K562 (cell line): ENCODE data around the gene WDR70. TPM values are rescaled to one million over a fixed set of nuclear protein-coding genes. Genes with fewer than 3 reads are reported as not detected.

Experiments
- ATAC-seq: fragments of 200-7000 bp; cut with Tn5 transposase; 3 replicates; pipeline ENCODE4 v1.9.1; 2020; ENCODE audit warnings: moderate library complexity
- BruUV-seq: library from RNA; stranded (reverse); fragments of 400-500 nt; replicated peaks from 2 replicates; lab custom pipeline; 2021; lab: Mats Ljungman, UMichigan
- CTCF ChIA-PET: fragments of 300-600 bp; formaldehyde crosslinking; extraction: SDS; loops from one replicate; lab custom pipeline; 2021; ENCODE audit warnings: low intra/inter-chr PET ratio; lab: Yijun Ruan, JAX
- POLR2A ChIA-PET: fragments of 300-600, 350-650 bp; sonication (Branson Sonifier 250); formaldehyde crosslinking; extraction: SDS; loops from one replicate; lab custom pipeline; 2021; ENCODE audit warnings: antibody characterized with exemption, inconsistent platforms; lab: Yijun Ruan, JAX
- DNase-seq, 4 experiments: peaks; one replicate each; pipeline versions ENCODE4 v3.0.0 to v3.0.0-alpha.2; 2011 to 2018; ENCODE audit warnings: low spot score in 3 of 4, mixed read lengths in 3 of 4; ENCODE audit errors: extremely low read depth in 1 of 4
- FAIRE-seq: peaks from 2 replicates; lab custom pipeline; 2011; peaks lifted over from hg19 to GRCh38; lab: Jason Lieb, UNC
- H2AFZ ChIP-seq: 2 replicates; pipeline ENCODE4 v1.6.0; 2011; ENCODE audit warnings: low read depth, low read length, control low read depth, inconsistent platforms
- H3K27ac ChIP-seq: fragments of 200-600 bp; 3 replicates; pipeline ENCODE4 v1.8.0; 2011; ENCODE audit warnings: low read depth, mild to moderate bottlenecking, control low read depth, inconsistent platforms, low read length, moderate library complexity, mixed read lengths; ENCODE audit errors: extremely low read depth
- H3K27me3 ChIP-seq, 2 experiments: fragments of 300-600 bp in 1 of 2; 2 replicates in 1 of 2; 3 replicates in 1 of 2; pipeline versions ENCODE4 v1.6.0 to v1.8.0; 2011; ENCODE audit warnings: inconsistent platforms in 2 of 2, low read length in 2 of 2, mild to moderate bottlenecking in 1 of 2, mixed read lengths in 1 of 2, moderate library complexity in 1 of 2; ENCODE audit not compliant: control insufficient read depth in 2 of 2, insufficient read depth in 2 of 2
- H3K36me3 ChIP-seq: fragments of 300-600 bp; 3 replicates; pipeline ENCODE4 v1.8.0; 2011; ENCODE audit warnings: mild to moderate bottlenecking, low read length, inconsistent platforms; ENCODE audit not compliant: control insufficient read depth, insufficient read depth
- H3K4me1 ChIP-seq, 2 experiments: fragments of 200-600 bp in 1 of 2; replicated peaks in 1 of 2; 2 replicates in 1 of 2; 3 replicates in 1 of 2; pipeline versions ENCODE4 v1.5.1 to v1.8.0; 2011; ENCODE audit warnings: inconsistent platforms in 2 of 2, low read length in 2 of 2, mild to moderate bottlenecking in 1 of 2, mixed read lengths in 1 of 2, moderate library complexity in 1 of 2; ENCODE audit not compliant: control insufficient read depth in 2 of 2, insufficient read depth in 2 of 2
- H3K4me2 ChIP-seq: 2 replicates; pipeline ENCODE4 v1.6.1; 2011; ENCODE audit warnings: low read length, control low read depth, inconsistent platforms, mixed read lengths; ENCODE audit not compliant: insufficient read depth
- H3K4me3 ChIP-seq: fragments of 200-600 bp; sonication (generic), shearing (Covaris generic); 2 replicates; pipeline ENCODE4 v1.5.1; 2016; ENCODE audit warnings: control low read depth, inconsistent platforms
- H3K79me2 ChIP-seq: fragments of 200-600 bp; 3 replicates; pipeline ENCODE4 v1.8.0; 2011; ENCODE audit warnings: low read length, inconsistent platforms; ENCODE audit not compliant: control insufficient read depth, insufficient read depth
- H3K9ac ChIP-seq, 2 experiments: 2 replicates each; pipeline versions ENCODE4 v1.6.0 to v1.6.1; 2011; ENCODE audit warnings: low read depth in 2 of 2, low read length in 2 of 2, control low read depth in 1 of 2, inconsistent platforms in 1 of 2, mild to moderate bottlenecking in 1 of 2, mixed read lengths in 1 of 2; ENCODE audit not compliant: insufficient read depth in 1 of 2
- H3K9me1 ChIP-seq: one replicate; pipeline ENCODE4 v1.6.0; 2011; ENCODE audit warnings: inconsistent platforms, mild to moderate bottlenecking, low read length, moderate library complexity; ENCODE audit not compliant: control insufficient read depth, insufficient read depth
- H3K9me3 ChIP-seq: replicated peaks from 2 replicates; pipeline ENCODE4 v1.5.1; 2011; ENCODE audit warnings: low read depth, low read length, inconsistent platforms; ENCODE audit not compliant: control insufficient read depth, insufficient read depth
- H4K20me1 ChIP-seq: replicated peaks from 2 replicates; pipeline ENCODE4 v1.6.1; 2011; ENCODE audit warnings: low read length, inconsistent platforms, mixed read lengths; ENCODE audit not compliant: control insufficient read depth, insufficient read depth
- ATF1 ChIP-seq, 2 experiments: fragments of 450-650 bp in 1 of 2; IDR thresholded peaks; 2 replicates each; pipeline ENCODE4 v1.6.1; 2016; ENCODE audit warnings: missing compliant biosample characterization in 1 of 2, missing genetic modification characterization in 1 of 2
- C11orf30 ChIP-seq: fragments of 450-650 bp; IDR thresholded peaks from 2 replicates; pipeline ENCODE4 v1.6.1; 2016; ENCODE audit warnings: low read depth, mild to moderate bottlenecking
- ELF1 ChIP-seq: fragments of 200-800 bp; sonication (Bioruptor generic); IDR thresholded peaks from 2 replicates; pipeline ENCODE4 v1.6.1; 2016; ENCODE audit warnings: missing genetic modification characterization, missing compliant biosample characterization
- GATAD2A ChIP-seq: fragments of 450-650 bp; IDR thresholded peaks from 2 replicates; pipeline ENCODE4 v1.6.1; 2017
- GTF2F1 ChIP-seq: IDR thresholded peaks from 2 replicates; pipeline ENCODE4 v1.6.1; 2011; ENCODE audit warnings: low read depth, low read length, improper control_type of control experiment
- HNRNPUL1 ChIP-seq: fragments of 200-400 bp; formaldehyde crosslinking; IDR thresholded peaks from 2 replicates; pipeline ENCODE4 v1.6.1; 2017; ENCODE audit warnings: low read length
- KDM5B ChIP-seq: fragments of 200-600 bp; sonication (generic); IDR thresholded peaks from 2 replicates; pipeline ENCODE4 v1.6.1; 2012; ENCODE audit warnings: low read depth, mild to moderate bottlenecking, moderate library complexity, low read length, control low read depth, inconsistent platforms; ENCODE audit not compliant: insufficient replicate concordance
- KLF6 ChIP-seq: fragments of 250-450 bp; sonication (Bioruptor Pico); IDR thresholded peaks from 2 replicates; pipeline ENCODE4 v1.4.0; 2020; ENCODE audit warnings: mild to moderate bottlenecking, moderate library complexity, borderline replicate concordance
- MAFK ChIP-seq: IDR thresholded peaks from 2 replicates; pipeline ENCODE4 v1.6.1; 2011; ENCODE audit warnings: low read length, improper control_type of control experiment
- MTA2 ChIP-seq: fragments of 450-650 bp; IDR thresholded peaks from 2 replicates; pipeline ENCODE4 v1.6.1; 2016; ENCODE audit warnings: low read depth
- RBBP5 ChIP-seq: fragments of 200-600 bp; sonication (generic); IDR thresholded peaks from 2 replicates; pipeline ENCODE4 v1.6.1; 2012; ENCODE audit warnings: borderline replicate concordance, mild to moderate bottlenecking, low read length, control low read depth, inconsistent platforms; ENCODE audit not compliant: insufficient read depth, poor library complexity, severe bottlenecking
- SAFB ChIP-seq: fragments of 200-400 bp; formaldehyde crosslinking; IDR thresholded peaks from 2 replicates; pipeline ENCODE4 v1.6.1; 2017; ENCODE audit warnings: low read depth, low read length, borderline replicate concordance
- ZNF311 ChIP-seq: fragments of 250-450 bp; sonication (Bioruptor Pico); IDR thresholded peaks from 2 replicates; pipeline ENCODE4 v1.4.0; 2020; ENCODE audit warnings: mild to moderate bottlenecking, moderate library complexity
- ZNF408 ChIP-seq: fragments of 250-450 bp; sonication (Bioruptor Pico); IDR thresholded peaks from 2 replicates; pipeline ENCODE4 v1.4.0; 2020; ENCODE audit warnings: low read depth, mild to moderate bottlenecking, moderate library complexity
- ZNF436 ChIP-seq: fragments of 250-450, 450-650 bp; sonication (Bioruptor Pico); formaldehyde crosslinking; IDR thresholded peaks from 2 replicates; pipeline ENCODE4 v1.7.0; 2020; ENCODE audit warnings: mild to moderate bottlenecking
- ZNF57 ChIP-seq: fragments of 450-650 bp; formaldehyde crosslinking; IDR thresholded peaks from 2 replicates; pipeline ENCODE4 v1.4.0; 2020; ENCODE audit warnings: mild to moderate bottlenecking, moderate library complexity
- ZNF586 ChIP-seq: fragments of 450-650 bp; formaldehyde crosslinking; conservative IDR thresholded peaks from 2 replicates; pipeline ENCODE4 v1.4.0; 2020; ENCODE audit warnings: mild to moderate bottlenecking, moderate library complexity
- WGBS: fragments of 100-300 bp; shearing (Covaris generic); methylation state at CpG from one replicate; pipeline ENCODE4 v1.1.6; 2016; ENCODE audit warnings: low coverage, mixed read lengths; ENCODE audit not compliant: insufficient coverage; ENCODE audit errors: missing lambda C conversion rate; 5-methylcytosine and 5-hydroxymethylcytosine counted together
- in situ Hi-C: fragments of 300-500 bp; cut with MboI; formaldehyde crosslinking; loops from 4 replicates; pipeline ENCODE4 v1.15.0; 2018; ENCODE audit warnings: inconsistent platforms, mixed read lengths
- intact Hi-C: fragments of 100-400 bp; cut with micrococcal nuclease; formaldehyde crosslinking; loops from 2 replicates; pipeline ENCODE4 v1.14.2; 2022
- polyA plus RNA-seq, 8 experiments: library from polyadenylated mRNA; depleted of rRNA in 4 of 8; stranded (reverse) in 5 of 8; unstranded in 3 of 8; fragments of >200 nt; fragmentation: Nextera tagmentation in 2 of 8; fragmentation: Illumina TruSeq in 1 of 8; extraction: Ambion mirVana in 2 of 8; extraction: Trizol in 1 of 8; gene quantifications; 2 replicates each; pipeline versions ENCODE4 v1.2.1 to v1.2.3, GENCODE V29; 2011 to 2014; ENCODE audit warnings: inconsistent platforms in 1 of 8, missing spikeins in 1 of 8
- total RNA-seq, 7 experiments: library from RNA; depleted of rRNA in 6 of 7; stranded (reverse); fragments of >200 nt in 6 of 7; fragmentation: Illumina TruSeq in 2 of 7; extraction: Trizol in 2 of 7; gene quantifications; 2 replicates each; pipeline versions ENCODE4 v1.2.1 to v1.2.3, GENCODE V29; 2011 to 2021; ENCODE audit warnings: low replicate concordance in 1 of 7
- TF ChIP-seq, protein P1 (sequence below): fragments of 250-450 bp; sonication (Bioruptor Pico); IDR thresholded peaks from 2 replicates; pipeline ENCODE4 v1.5.0; 2020; ENCODE audit warnings: mild to moderate bottlenecking, borderline replicate concordance
- TF ChIP-seq, protein P2 (sequence below): fragments of 450-650 bp; IDR thresholded peaks from 2 replicates; pipeline ENCODE4 v1.7.1; 2018; ENCODE audit warnings: mild to moderate bottlenecking, low read depth; ENCODE audit not compliant: partially characterized antibody
- TF ChIP-seq, protein P3 (sequence below): sonication (generic); formaldehyde crosslinking; IDR thresholded peaks from 2 replicates; pipeline ENCODE4 v1.8.0; 2022; ENCODE audit warnings: mild to moderate bottlenecking, missing genetic modification reagents

WDR70 gene
- total and polyA plus RNA-seq, 9 of the 15 experiments (the other 6 are each of a cell fraction or from before 2014, with no cell fraction given) = 16.8 to 46.6 (median 38.8) TPM

DNA sequence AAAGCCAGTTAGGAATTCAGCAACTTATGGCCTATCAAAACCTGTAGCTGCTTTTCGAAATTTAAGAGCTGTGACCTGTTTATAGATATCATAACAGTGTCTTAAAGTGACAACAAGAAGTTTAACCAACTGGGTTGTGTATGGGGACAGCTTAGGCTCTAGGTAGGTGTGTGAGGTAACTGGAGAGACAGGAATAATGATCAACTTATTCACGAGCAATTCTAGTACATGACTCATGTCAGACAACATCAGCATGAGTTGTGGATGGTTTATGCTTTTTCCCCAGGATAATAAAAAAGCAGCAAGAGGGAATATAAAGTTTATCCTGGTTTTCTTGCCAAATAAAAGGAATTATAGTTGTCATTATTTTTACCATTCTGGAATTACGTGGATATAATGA is 372.1 kb downstream of the WDR70 start:
- no peaks in the 10 kb centered on the region for H3K79me2 ChIP-seq
- H2AFZ ChIP-seq = no peak overlapping the region
- no TSS peak for BruUV-seq
- H3K9me1 ChIP-seq = no peaks in the 10 kb centered on the region
- H3K4me1 ChIP-seq = no peaks in the 10 kb centered on the region
- H3K9ac ChIP-seq = no peak overlapping the region
- ChIA-PET POLR2A (no interaction called here), CTCF (no interaction called here)
- H3K27ac ChIP-seq = no peak overlapping the region
- H3K4me3 ChIP-seq = no peak overlapping the region
- no peak overlapping the region for H3K4me2 ChIP-seq
- in situ Hi-C loops = no loop called here
- ATAC-seq (no peak), FAIRE-seq (no peak), DNase-seq (no peak)
- WGBS = 34% methylated on average over 3 of the region's 3 CpGs
- TF ChIP-seq C11orf30 (no peak), KDM5B (no peak), ZNF586 (CRISPR knock-in tag) (no peak), ATF1 (CRISPR knock-in tag; IDR thresholded peaks at IDR 0.05) (no peak), ATF1 (tag; IDR thresholded peaks at IDR 0.05) (no peak), MAFK (no peak), ZNF408 (no peak), SAFB (no peak), KLF6 (CRISPR knock-in tag) (no peak), GATAD2A (no peak), ZNF57 (no peak), ZNF311 (no peak), ELF1 (tag) (no peak), GTF2F1 (no peak), ZNF436 (no peak), HNRNPUL1 (no peak), MTA2 (no peak), RBBP5 (no peak)
- TF ChIP-seq, protein P1, sequence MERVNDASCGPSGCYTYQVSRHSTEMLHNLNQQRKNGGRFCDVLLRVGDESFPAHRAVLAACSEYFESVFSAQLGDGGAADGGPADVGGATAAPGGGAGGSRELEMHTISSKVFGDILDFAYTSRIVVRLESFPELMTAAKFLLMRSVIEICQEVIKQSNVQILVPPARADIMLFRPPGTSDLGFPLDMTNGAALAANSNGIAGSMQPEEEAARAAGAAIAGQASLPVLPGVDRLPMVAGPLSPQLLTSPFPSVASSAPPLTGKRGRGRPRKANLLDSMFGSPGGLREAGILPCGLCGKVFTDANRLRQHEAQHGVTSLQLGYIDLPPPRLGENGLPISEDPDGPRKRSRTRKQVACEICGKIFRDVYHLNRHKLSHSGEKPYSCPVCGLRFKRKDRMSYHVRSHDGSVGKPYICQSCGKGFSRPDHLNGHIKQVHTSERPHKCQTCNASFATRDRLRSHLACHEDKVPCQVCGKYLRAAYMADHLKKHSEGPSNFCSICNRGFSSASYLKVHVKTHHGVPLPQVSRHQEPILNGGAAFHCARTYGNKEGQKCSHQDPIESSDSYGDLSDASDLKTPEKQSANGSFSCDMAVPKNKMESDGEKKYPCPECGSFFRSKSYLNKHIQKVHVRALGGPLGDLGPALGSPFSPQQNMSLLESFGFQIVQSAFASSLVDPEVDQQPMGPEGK (CRISPR knock-in tag) = no peak
- TF ChIP-seq, protein P2, sequence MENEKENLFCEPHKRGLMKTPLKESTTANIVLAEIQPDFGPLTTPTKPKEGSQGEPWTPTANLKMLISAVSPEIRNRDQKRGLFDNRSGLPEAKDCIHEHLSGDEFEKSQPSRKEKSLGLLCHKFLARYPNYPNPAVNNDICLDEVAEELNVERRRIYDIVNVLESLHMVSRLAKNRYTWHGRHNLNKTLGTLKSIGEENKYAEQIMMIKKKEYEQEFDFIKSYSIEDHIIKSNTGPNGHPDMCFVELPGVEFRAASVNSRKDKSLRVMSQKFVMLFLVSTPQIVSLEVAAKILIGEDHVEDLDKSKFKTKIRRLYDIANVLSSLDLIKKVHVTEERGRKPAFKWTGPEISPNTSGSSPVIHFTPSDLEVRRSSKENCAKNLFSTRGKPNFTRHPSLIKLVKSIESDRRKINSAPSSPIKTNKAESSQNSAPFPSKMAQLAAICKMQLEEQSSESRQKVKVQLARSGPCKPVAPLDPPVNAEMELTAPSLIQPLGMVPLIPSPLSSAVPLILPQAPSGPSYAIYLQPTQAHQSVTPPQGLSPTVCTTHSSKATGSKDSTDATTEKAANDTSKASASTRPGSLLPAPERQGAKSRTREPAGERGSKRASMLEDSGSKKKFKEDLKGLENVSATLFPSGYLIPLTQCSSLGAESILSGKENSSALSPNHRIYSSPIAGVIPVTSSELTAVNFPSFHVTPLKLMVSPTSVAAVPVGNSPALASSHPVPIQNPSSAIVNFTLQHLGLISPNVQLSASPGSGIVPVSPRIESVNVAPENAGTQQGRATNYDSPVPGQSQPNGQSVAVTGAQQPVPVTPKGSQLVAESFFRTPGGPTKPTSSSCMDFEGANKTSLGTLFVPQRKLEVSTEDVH = no peak
- TF ChIP-seq, protein P3, sequence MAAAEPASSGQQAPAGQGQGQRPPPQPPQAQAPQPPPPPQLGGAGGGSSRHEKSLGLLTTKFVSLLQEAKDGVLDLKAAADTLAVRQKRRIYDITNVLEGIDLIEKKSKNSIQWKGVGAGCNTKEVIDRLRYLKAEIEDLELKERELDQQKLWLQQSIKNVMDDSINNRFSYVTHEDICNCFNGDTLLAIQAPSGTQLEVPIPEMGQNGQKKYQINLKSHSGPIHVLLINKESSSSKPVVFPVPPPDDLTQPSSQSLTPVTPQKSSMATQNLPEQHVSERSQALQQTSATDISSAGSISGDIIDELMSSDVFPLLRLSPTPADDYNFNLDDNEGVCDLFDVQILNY (CRISPR knock-in tag) = no peak
- no peaks in the 10 kb centered on the region for H4K20me1 ChIP-seq
- intact Hi-C loops = no loop called here
- H3K36me3 ChIP-seq = no peaks in the 10 kb centered on the region
- no peaks in the 10 kb centered on the region for H3K9me3 ChIP-seq
- no peaks in the 10 kb centered on the region for H3K27me3 ChIP-seq
